Stimulated activated naive B cell treated with anti-CD40 and anti-IgM and Interleukin-4, amounts not matched to agents 10 μg/mL and 1 μg/mL and 100 μg/mL, for 72 hours (primary cell): ENCODE measurements around the gene EXD1.
A peak's percentile ranks its signal among the peaks of the same experiment; 100 is the strongest.
"Not testable (repeated sequence)": the region's sequence is repeated elsewhere in the genome, so short reads cannot be mapped to it uniquely, and the experiment has no call there.

ENCODE experiments used
- ATAC-seq, 2 donors: fragments of 150-1000 bp; cut with Tn5 transposase; replicated peaks; 2 replicates each; pipeline ENCODE4 v1.10.0; 2021; ENCODE audit warnings: moderate library complexity in 1 of 2
- DNase-seq: peaks from one replicate; pipeline ENCODE4 v3.0.0; 2021
- H3K27ac Mint-ChIP-seq: one replicate; pipeline ENCODE4 v1.8.0; 2022; ENCODE audit warnings: mild to moderate bottlenecking, mixed read lengths
- H3K27me3 Mint-ChIP-seq, 2 donors: one replicate each; pipeline ENCODE4 v1.8.0; 2022; ENCODE audit warnings: mixed read lengths in 2 of 2
- H3K36me3 Mint-ChIP-seq, 2 donors: one replicate each; pipeline ENCODE4 v1.8.0; 2022; ENCODE audit warnings: mixed read lengths in 2 of 2, mild to moderate bottlenecking in 1 of 2
- H3K4me1 Mint-ChIP-seq, 2 donors: one replicate each; pipeline ENCODE4 v1.8.0; 2022; ENCODE audit warnings: mixed read lengths in 2 of 2, mild to moderate bottlenecking in 1 of 2
- H3K4me3 Mint-ChIP-seq, 2 donors: one replicate each; pipeline ENCODE4 v1.8.0; 2022; ENCODE audit warnings: mild to moderate bottlenecking in 2 of 2, mixed read lengths in 2 of 2, moderate library complexity in 1 of 2
- H3K9me3 Mint-ChIP-seq, 2 donors: one replicate each; pipeline ENCODE4 v1.8.0; 2022; ENCODE audit warnings: mixed read lengths in 2 of 2, mild to moderate bottlenecking in 1 of 2

The EXD1 gene

GRCh38 chr15:41230650-41231421 lies at the start of gene EXD1, which contains the start of gene CHP1:
EXD1 (minus strand) TSS chr15:41230757; CDS start chr15:41226575, 4,182 bp downstream.
CHP1 (plus strand) TSS chr15:41231268; CDS start chr15:41231383, 115 bp downstream.
- peak; percentile 95 for DNase-seq

GRCh38 chr15:41279535-41280283 lies 49.2 kb upstream of the EXD1 start:
- Mint-ChIP-seq H3K4me1 (peaks cover 13 to 25% of the 10 kb centered on the region in 2 donors), H3K9me3 (no peaks in the 10 kb centered on the region), H3K36me3 (peaks cover 18 to 32% of the 10 kb centered on the region in 2 donors), H3K27me3 (no peaks in the 10 kb centered on the region), H3K27ac (no peak overlapping the region), H3K4me3 (no peak overlapping the region)
- DNase-seq (no peak), ATAC-seq (no peak)

More at GRCh38 chr15:41230650-41231421, at the start of gene EXD1, which contains the start of gene CHP1:
- Mint-ChIP-seq H3K4me3 (peak within 1 kb of the TSS; percentile 97), H3K36me3 (peaks cover 0 to 2% of the 10 kb centered on the region in 2 donors), H3K9me3 (no peaks in the 10 kb centered on the region), H3K4me1 (peaks cover 11 to 30% of the 10 kb centered on the region in 2 donors), H3K27ac (peak within 1 kb of the TSS; percentile 98), H3K27me3 (no peaks in the 10 kb centered on the region)
- ATAC-seq: peak; percentile 98

GRCh38 chr15:41278319-41278718 lies 47.8 kb upstream of the EXD1 start:
- peaks cover 20 to 34% of the 10 kb centered on the region in 2 donors for H3K36me3 Mint-ChIP-seq
- no peak overlapping the region for H3K27ac Mint-ChIP-seq
- no peak overlapping the region for H3K4me3 Mint-ChIP-seq
- peaks cover 8 to 19% of the 10 kb centered on the region in 2 donors for H3K4me1 Mint-ChIP-seq
- ATAC-seq (no peak), DNase-seq (no peak)
- no peaks in the 10 kb centered on the region for H3K27me3 Mint-ChIP-seq
- no peaks in the 10 kb centered on the region for H3K9me3 Mint-ChIP-seq

GRCh38 chr15:41276831-41277230 lies 46.3 kb upstream of the EXD1 start:
- no peaks in the 10 kb centered on the region for H3K9me3 Mint-ChIP-seq
- H3K27ac Mint-ChIP-seq: no peak overlapping the region
- peaks cover 23 to 32% of the 10 kb centered on the region in 2 donors for H3K36me3 Mint-ChIP-seq
- H3K27me3 Mint-ChIP-seq: no peaks in the 10 kb centered on the region
- H3K4me3 Mint-ChIP-seq: no peak overlapping the region
- no peak for ATAC-seq
- DNase-seq: no peak
- H3K4me1 Mint-ChIP-seq: peaks cover 0 to 9% of the 10 kb centered on the region in 2 donors

GRCh38 chr15:41269887-41270286 lies 39.3 kb upstream of the EXD1 start:
- Mint-ChIP-seq H3K9me3 (no peaks in the 10 kb centered on the region), H3K36me3 (peaks cover 29 to 49% of the 10 kb centered on the region in 2 donors)

GRCh38 chr15:41263891-41264351 lies 33.4 kb upstream of the EXD1 start:
- ATAC-seq: no peak

More at GRCh38 chr15:41269887-41270286, 39.3 kb upstream of the EXD1 start:
- DNase-seq (no peak), ATAC-seq (no peak)
- H3K27ac Mint-ChIP-seq: no peak overlapping the region
- H3K4me3 Mint-ChIP-seq: no peak overlapping the region
- H3K27me3 Mint-ChIP-seq: no peaks in the 10 kb centered on the region
- no peaks in the 10 kb centered on the region for H3K4me1 Mint-ChIP-seq

GRCh38 chr15:41262571-41262970 lies 32.0 kb upstream of the EXD1 start:
- no peak for ATAC-seq
- Mint-ChIP-seq H3K9me3 (no peaks in the 10 kb centered on the region), H3K4me1 (peaks cover 15 to 24% of the 10 kb centered on the region in 2 donors), H3K36me3 (peaks cover 15 to 35% of the 10 kb centered on the region in 2 donors), H3K4me3 (no peak overlapping the region), H3K27me3 (no peaks in the 10 kb centered on the region), H3K27ac (no peak overlapping the region)
- no peak for DNase-seq

More at GRCh38 chr15:41263891-41264351, 33.4 kb upstream of the EXD1 start:
- no peak overlapping the region for H3K4me3 Mint-ChIP-seq
- peaks cover 10 to 11% of the 10 kb centered on the region in 2 donors for H3K4me1 Mint-ChIP-seq
- peaks cover 12 to 40% of the 10 kb centered on the region in 2 donors for H3K36me3 Mint-ChIP-seq
- DNase-seq: no peak
- no peaks in the 10 kb centered on the region for H3K27me3 Mint-ChIP-seq
- H3K9me3 Mint-ChIP-seq: no peaks in the 10 kb centered on the region
- H3K27ac Mint-ChIP-seq: no peak overlapping the region

GRCh38 chr15:41260924-41261323 lies 30.4 kb upstream of the EXD1 start:
- H3K27ac Mint-ChIP-seq, H3K4me3 Mint-ChIP-seq, H3K9me3 Mint-ChIP-seq, DNase-seq, H3K27me3 Mint-ChIP-seq, ATAC-seq: not testable (repeated sequence)
- H3K36me3 Mint-ChIP-seq: peaks cover 12 to 27% of the 10 kb centered on the region in 2 donors
- H3K4me1 Mint-ChIP-seq: peaks cover 15 to 24% of the 10 kb centered on the region in 2 donors

GRCh38 chr15:41259546-41260189 lies 29.1 kb upstream of the EXD1 start:
- no peak for DNase-seq
- Mint-ChIP-seq H3K4me3 (peak overlapping the region in 1 of 2 donors; percentile 48), H3K27me3 (no peaks in the 10 kb centered on the region), H3K27ac (peak overlapping the region; percentile 69), H3K36me3 (peaks cover 16 to 29% of the 10 kb centered on the region in 2 donors), H3K9me3 (no peaks in the 10 kb centered on the region), H3K4me1 (peaks cover 15 to 26% of the 10 kb centered on the region in 2 donors)
- peak in 1 of 2 donors; percentile 9 for ATAC-seq

GRCh38 chr15:41258750-41259471 lies 28.4 kb upstream of the EXD1 start:
- Mint-ChIP-seq H3K27me3 (no peaks in the 10 kb centered on the region), H3K4me3 (peak overlapping the region; percentile 54 to 66), H3K9me3 (no peaks in the 10 kb centered on the region), H3K27ac (peak overlapping the region; percentile 89), H3K4me1 (peaks cover 18 to 34% of the 10 kb centered on the region in 2 donors), H3K36me3 (peaks cover 16 to 30% of the 10 kb centered on the region in 2 donors)
- DNase-seq: peak; percentile 2
- ATAC-seq: peak; percentile 100

GRCh38 chr15:41256577-41257038 lies 26.1 kb upstream of the EXD1 start:
- Mint-ChIP-seq H3K4me3 (no peak overlapping the region), H3K27ac (no peak overlapping the region), H3K4me1 (peaks cover 18 to 37% of the 10 kb centered on the region in 2 donors), H3K9me3 (no peaks in the 10 kb centered on the region), H3K36me3 (peaks cover 16 to 23% of the 10 kb centered on the region in 2 donors), H3K27me3 (no peaks in the 10 kb centered on the region)
- DNase-seq: no peak
- no peak for ATAC-seq

- DNase-seq (no peak), ATAC-seq (no peak)
- Mint-ChIP-seq H3K4me3 (no peak overlapping the region), H3K36me3 (peaks cover 16 to 22% of the 10 kb centered on the region in 2 donors), H3K27ac (no peak overlapping the region), H3K4me1 (peaks cover 18 to 40% of the 10 kb centered on the region in 2 donors), H3K27me3 (no peaks in the 10 kb centered on the region), H3K9me3 (no peaks in the 10 kb centered on the region)
Observed at GRCh38 chr15:41256103-41256502, 25.5 kb upstream of the EXD1 start.

- Mint-ChIP-seq H3K27me3 (no peaks in the 10 kb centered on the region), H3K4me3 (no peak overlapping the region), H3K36me3 (peaks cover 16 to 19% of the 10 kb centered on the region in 2 donors), H3K27ac (peak overlapping the region; percentile 56), H3K4me1 (peaks cover 13 to 36% of the 10 kb centered on the region in 2 donors), H3K9me3 (no peaks in the 10 kb centered on the region)
- DNase-seq (no peak), ATAC-seq (peak; percentile 60 to 62)
Observed at GRCh38 chr15:41254560-41254959, 24.0 kb upstream of the EXD1 start.
